ENCODE measurements around the gene MIB2.
A peak's percentile ranks its signal among the peaks of the same experiment; 100 is the strongest.
"Not testable (repeated sequence)": the region's sequence is repeated elsewhere in the genome, so short reads cannot be mapped to it uniquely, and the experiment has no call there.

Gene MIB2

DNA sequence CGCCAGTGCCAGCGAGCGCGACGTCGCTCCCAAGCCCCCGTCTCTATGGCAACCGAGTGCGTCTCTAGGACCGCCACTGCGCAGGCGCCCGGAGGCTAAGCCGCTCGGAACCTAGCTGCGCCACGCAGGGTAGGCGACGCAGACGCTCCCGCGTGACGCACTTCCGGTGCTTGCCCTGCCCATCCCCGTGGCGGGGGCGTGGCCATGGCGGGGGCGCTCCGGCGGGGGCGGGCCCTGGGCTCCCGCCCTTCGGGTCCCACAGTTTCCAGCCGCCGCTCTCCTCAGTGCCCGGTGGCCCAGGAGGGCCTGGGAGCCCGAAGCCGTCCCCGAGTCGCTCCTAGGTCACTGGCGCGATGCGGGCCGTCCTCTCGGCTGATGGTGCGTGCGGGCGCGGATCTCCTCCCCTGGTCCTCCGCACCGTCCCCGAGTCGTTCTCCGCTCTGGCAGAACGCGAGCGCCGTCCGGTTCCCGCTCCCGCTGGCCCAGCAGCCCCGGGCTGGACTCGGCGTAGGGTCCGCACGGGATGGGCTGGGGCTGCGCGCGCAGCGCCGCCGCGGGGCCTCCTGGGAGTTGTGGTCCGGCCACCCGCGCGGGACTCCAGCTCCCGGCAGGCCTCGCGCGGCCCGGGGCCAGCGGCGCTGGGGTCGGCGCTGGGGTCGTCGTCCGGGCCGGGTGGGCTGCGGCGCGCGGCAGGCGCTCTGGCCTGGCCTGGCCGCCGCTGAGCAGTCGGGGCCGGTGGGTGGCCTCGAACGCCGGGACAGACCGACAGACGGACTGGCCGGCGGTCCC lies at the start of gene MIB2:
Gene MIB2 (plus strand): TSS at position 245 of the 789 bp plus-strand sequence. CDS start 7,953 bp downstream, outside the sequence.
- peak; percentile 97 for DNase-seq

DNA sequence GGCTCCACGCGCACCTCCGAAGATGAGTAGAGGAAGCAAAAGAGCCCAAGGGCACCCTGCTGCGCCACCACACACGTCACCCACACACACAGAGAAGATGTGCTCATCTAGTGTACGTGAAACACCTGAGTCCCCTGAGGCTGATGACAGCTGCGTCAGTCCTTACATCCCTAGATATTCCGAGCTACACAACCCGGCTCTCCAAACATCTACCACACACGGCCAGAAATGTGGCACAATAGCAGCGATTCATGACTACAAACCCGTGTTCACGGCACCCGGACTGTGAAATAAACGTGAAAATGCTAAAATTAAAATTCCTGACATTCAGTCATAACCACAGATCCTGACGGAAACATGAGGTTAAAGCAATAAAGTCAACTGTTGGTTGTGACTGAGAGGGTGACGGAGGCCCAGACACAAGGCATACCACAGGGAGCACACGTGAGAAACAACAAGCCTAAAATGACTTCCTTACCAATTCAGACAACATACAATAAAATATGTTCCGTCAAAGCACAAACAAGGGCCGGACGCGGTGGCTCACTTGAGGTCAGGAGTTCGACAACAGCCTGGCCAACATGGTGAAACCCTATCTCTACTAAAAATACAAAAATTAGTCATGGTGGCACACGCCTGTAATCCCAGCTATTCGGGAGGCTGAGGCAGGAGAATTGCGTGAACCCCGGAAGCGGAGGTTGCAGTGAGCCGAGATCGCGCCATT lies 48.0 kb upstream of the MIB2 start:
- DNase-seq, result no peak

DNA sequence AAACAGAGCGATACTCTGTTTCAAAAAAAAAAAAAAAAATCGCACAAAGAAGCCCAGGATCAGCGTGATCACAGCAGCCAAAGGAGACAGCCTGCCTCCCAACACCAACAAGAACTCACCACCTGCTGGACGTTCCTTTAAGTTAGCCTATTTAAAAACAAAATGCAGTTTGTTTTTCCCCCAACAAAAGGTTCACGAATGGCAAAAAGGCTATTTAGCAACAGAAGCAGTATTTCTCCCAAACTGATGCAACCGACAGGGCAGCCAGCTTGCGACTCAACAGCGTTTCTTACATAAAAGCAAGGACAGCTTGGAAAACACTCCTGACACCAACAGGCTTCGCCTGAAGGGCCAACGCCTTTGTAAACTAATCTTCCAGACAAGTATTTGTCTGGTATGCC lies 47.4 kb upstream of the MIB2 start:
- DNase-seq, result no peak

DNA sequence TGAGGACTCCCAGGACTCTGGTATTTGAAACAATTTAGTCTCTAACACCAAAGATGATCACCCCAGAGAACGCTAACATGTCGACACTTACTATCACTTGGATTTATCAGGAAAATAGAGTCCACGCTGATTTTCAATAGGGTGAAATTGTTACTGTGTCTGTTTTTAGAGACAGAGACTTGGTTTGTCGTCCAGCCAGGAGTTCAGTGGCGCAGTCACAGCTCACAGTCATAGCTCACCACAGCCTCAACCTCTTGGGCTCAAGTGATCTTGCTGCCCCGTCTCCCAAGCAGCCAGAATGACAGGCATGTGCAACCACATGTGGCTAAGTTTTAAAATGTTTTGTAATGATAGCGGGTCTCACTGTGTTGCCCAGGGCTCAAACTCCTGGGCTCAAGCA lies 46.0 kb upstream of the MIB2 start:
- no peak for DNase-seq

DNA sequence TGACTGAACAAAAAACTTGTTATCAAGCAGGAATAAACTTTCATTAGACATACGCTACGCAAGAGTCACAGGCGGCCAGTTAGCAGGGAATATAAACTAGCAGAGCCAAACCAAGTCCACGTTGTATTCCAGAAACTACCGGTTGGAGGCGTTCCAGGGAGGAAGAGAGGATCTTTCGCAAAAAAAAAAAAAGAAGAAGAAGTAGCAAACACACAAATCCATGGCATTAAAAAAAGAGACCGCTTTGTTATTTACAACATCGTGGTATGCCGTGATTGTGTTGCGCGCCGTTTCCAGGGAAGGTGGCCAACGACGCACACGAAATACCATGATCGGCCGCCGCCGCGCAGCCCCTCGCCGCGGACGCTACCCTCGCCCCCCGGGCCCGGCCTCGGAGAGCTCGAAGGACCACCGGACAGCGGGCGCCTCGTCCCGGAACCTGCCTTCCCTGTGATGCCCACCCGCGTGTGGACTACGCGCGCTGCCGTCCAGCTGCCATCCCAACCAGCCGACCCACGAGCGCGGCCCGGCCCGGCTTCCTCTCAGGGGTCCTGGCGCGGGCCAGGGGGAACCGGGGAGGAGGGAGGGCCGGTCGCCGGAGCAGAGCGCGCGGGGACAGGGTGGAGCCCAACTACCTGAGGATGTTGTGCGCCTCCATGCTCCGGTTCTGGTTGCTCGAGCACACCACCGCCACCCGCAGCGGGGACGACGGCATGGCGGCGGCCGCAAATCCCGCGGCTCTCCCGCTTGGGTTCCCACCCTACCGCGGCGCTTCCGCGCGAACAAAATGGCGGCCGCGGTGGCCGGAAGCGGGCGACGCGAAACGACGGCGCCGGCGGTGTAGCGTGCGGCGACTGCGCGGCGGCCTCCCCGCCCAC lies 41.2 kb upstream of the MIB2 start:
- peak; percentile 74 for DNase-seq

DNA sequence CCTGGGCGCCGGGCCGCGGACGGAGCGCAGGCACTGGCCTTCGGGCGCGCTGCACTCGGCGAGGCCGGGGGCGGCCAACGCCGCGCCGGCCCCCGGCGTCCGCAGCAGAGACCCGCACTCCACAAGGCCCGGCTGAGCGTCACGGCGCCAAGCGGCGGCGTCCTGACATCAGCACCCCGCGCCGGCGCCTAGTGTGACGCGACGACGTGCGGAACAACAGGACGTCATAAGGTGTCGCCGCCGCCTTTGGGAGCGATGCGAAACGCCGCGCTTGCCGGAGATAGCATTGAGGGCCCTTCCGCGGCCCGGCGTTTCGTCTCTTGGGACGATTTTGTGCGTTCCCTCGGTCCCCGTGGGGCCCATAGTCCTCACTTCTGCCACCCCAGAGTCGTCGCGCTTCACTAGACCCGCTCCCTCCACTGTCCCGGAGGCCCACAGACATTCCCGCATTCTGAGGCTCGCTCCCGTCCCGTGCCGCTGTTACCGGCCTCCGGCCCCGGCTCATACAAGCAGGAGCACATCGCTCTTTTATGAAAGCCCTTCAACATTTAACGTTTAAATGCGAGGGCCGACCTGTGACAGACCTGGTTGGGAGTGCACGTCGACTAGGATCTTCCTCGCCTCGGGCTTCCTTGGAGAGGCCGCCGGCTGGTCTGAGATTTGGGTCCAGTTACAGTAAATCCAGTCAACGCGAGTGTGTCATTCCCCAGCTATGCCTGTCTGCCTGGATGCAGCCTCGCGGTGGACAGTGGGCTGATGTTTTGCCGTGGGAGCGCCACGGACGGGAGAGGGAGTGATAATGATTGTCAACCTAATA lies 40.4 kb upstream of the MIB2 start, which contains the start of gene SSU72:
Gene SSU72 (minus strand): TSS at position 143 of the 817 bp plus-strand sequence. CDS start 306 bp downstream, outside the sequence.
- peak; percentile 94 for DNase-seq

DNA sequence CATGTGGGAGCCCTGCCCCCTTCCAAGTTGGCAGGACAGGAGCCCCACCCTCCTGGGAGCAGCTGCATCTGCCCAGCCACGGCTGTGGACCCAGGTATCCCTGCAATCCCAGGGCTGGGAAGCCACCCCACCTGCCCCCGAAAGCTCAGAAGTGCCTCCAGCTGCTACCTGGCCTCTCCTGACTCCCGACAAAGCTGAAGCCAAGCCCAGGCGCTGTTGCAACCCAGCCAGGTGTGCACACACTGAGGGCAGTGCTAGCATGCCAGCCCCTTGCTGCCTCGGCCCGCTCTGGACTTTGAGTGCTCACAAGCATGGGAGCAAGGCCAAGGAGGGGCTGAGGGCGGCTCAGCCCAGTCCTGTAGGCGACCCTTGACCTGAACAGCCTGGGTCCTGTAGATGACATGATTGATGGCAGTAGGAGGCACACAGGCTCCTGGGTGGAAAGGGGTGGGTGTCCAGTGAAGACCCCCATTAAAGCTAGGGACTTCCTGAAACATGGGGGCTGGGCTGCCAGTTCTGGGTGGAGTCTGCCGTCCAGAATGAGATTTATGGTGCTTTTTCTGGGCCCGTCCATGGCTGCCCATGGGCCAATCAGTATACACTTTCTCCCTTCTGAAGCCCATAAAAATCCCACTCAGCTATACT lies 37.8 kb upstream of the MIB2 start:
- no peak for DNase-seq

DNA sequence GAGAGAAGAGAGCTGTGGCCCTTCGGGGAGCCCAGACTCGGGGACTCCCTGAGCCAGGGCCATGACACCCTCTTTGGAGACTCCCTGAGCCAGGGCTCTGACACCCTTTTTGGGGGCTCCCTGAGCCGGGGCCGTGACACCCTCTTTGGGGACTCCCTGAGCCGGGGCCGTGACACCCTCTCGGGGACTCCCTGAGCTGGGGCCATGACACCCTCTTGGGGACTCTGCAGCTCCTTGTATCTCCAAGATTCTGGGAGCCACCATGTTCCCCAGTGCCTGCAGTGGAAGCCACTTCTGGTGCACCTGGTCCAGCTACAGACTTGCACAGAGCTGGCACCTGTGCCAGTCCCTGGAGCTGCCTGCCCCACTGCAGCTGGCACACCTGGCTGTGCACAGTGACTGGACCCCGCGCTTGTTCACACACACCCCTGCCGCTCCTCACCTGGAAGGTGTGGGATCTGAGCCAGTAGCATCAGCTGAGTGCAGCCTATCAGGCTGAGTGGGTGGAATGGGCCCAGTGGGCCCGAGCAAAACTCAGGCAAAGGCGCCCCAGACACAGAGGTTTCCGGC lies 36.8 kb upstream of the MIB2 start:
- no peak for DNase-seq

DNA sequence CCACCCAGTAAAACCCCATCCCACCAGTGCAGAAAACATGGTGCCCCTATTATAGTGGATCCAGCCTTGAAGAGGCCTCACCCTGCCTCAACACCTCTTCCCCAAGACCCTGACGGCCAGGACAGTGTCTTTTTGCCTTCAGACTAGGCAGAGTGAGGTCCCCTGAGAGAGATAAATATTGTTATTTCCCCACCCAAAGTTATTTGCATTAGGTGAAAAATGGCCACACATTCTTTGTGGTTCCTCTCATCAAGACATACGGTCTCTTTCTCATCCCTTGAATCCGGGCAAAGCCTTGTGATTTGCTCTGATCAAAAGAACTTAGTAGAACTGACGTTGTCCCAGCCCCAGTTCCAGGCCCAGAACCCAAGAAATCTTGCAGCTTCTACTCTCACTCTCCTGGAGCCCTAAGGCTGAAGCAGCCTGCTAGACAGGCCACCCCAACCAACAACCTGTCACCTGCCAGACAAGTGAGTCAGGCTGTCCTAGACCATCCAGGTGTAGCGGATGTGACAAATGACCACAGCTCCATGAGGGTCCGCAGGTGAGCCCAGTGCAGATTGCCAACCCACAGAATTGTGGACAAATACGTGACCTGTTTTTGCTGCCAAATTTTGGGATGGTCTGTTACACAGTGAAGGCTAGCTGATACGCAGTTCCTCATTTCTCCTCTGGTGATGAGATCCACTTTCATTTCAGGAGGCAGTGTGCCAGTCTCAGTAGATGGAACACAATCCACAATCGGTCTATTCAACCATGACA lies 32.5 kb upstream of the MIB2 start:
- no peak for DNase-seq

DNA sequence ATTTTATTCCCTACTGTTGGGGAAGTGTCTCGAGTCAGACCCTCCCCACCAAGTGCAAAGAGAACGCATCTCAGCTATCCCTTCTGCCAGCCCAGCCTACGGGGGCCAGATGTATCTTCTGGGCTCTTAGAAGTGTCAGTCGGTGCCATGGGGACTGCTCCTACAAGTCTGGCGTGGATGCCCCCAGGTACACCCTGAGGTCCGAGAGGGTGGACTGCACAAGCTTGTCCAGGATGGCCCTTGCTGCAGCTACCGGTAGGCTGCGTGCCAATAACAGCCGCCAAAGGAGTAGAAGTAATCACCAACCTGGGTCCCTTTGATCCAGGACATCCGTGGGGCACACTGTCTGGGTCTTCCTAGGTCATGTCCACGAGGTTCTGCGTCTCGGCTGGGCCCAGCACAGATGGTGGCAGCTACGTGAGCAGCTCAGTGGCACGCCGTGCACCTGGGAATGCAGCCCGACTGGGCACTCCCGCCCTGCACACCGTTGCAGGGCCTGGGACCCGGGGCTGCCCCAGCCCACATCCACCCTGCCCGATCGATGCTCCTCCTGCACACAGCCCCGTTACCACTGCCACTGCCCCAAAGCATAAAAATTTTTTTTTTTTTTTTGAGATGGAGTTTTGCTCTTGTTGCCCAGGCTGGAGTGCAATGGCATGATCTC lies 31.8 kb upstream of the MIB2 start:
- no peak for DNase-seq

DNA sequence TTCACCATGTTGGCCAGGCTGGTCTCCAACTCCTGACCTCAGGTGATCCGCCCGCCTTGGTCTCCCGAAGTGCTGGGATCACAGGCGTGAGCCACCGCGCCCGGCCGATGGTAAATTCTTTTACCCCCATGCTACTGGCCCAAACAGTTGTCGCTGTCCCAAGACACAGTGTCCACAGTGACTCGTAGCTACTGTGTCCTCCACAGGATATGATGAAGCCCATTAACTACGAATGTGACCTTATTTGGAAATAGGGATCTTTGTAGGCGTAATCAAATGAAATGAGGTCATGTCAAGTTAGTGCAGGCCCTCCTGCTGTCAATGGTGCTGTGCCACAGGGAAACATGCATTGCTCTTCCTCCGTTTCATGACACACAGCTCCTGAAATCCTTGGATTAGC lies 23.8 kb upstream of the MIB2 start:
- DNase-seq, result no peak

DNA sequence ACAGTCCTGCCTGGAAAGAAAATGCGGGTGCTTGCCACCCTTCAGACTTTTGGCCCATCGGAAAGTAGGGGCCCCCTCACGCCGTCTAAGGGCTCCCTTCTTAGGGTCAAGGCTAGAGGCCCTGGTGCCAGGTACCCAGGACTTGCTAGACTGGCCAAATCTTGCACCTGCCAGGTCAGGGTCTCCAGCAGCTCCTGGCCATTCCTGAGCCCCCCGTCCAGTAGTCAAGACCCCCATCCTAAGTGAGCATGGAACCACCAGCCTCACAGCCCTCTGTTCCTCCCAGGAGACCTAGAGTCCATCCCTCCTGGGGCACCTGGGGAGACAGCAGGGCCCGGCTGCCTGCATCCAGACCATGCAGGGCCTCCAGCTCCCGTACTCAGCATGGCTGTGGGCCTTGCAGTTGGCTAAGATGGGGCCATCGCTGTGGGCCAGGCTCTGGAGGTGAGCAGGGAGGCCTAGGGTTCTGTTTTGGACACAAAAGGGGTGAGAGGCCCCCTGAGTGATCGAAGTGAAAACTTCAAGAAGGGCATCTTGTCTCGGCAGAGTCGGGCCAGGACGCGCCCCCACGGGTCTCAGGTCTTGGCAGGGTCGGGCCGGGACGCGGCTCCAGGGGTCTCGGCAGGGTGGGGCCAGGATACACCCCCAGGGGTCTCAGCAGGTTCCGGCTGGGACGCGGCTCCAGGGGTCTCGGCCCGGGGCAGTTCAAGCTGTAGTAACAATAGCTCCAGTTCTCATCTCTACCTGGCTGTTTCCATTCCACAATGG lies 21.3 kb upstream of the MIB2 start:
- no peak for DNase-seq

DNA sequence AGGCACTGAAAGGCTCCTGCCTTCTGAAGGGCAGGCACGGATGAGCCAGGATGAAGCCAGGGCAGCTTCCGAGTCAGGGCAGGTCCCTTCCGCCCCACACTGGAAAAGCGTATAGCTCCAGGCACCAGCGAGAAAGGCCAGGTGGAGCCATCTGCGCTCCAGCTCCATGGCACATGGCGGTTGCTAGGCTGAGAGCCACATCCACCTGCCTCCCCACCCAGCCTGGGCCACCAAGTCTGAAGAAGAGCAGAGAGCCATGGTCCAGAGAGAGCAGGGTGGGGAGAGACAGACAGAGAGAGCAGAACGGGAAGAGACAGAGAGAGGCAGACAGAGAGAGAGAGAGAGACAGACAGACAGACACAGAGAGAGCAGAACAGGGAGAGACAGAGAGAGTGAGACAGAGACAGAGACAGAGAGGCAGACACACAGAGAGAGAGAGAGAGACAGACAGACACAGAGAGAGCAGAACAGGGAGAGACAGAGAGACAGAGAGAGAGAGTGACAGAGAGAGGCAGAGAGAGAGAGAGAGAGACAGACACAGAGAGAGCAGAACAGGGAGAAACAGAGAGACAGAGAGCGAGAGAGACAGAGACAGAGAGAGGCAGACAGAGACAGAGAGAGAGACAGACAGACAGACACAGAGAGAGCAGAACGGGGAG lies 20.6 kb upstream of the MIB2 start:
- DNase-seq, result no peak

DNA sequence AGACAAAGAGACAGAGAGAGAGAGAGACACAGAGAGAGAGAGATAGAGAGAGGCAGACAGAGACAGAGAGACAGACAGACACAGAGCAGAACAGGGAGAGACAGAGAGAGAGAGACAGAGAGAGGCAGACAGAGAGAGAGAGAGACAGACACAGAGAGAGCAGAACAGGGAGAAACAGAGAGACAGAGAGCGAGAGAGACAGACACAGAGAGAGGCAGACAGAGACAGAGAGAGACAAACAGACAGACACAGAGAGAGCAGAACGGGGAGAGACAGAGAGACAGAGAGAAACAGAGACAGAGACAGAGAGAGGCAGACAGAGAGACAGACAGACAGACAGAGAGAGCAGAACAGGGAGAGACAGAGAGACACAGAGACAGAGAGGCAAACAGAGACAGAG lies 20.0 kb upstream of the MIB2 start:
- not testable (repeated sequence) for DNase-seq

DNA sequence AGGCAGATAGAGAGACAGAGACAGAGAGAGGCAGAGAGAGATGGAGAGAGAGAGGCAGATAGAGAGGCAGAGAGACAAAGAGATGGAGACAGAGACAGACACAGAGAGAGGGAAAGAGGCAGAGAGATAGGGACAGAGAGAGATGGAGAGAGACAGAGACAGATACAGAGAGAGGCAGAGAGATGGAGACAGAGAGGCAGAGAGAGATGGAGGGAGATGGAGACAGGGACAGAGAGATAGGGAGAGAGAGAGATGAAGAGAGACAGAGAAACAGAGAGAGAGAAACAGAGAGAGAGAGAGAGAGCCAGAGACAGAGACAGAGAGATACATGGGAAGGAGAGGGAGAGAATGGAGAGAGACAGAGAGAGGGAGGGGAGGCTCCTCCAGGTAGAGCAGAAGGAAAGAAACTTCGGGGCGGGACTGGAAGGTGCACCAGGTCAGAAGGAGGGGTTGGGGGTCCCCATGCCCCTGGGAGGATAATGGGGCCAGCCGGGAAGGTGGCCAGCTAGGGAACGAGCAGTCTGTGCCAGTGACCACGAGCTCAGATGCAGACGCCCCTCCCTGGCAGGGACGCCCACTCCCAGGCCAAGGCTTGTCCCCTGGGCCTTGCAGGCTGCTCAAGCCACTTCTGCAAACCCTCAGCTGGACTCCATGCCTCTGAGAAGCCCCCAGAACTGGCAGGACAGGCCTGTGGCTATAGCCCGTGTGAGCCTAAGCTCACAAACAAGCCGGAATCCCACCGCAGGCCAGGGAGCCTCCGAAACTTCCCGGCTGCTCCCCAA lies 18.6 kb upstream of the MIB2 start:
- no peak for DNase-seq

DNA sequence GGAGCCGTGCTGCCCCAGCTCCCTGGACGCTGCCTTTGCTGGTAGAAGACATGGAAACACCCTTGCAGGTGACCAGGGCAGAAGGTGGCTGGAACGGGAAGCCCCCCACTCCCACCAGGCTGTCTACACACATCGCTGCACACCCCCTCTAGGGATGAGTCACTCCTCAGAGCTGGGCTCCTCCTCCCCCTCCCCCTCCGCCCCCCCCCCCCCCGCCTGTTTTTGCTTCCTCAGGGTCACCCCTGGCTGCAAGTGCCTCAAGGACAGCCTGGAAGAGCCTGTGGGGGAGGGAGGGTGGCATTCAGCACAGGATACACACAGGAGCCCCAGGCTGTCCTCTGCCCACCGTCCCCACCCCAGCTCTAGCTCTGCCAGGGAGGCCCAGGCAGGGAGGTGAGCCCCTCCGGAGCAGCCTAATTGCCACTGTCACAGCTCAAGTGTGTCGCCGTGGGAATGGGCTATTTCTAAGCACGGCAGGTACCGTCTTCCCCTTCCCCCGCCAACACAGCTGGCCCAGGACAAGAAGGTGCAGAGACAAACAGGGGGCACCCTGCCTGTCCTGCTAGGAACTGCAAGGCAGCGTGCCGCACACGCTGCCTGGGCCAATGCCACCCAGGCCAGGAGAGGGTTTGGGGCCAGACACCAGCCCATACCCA lies 17.9 kb upstream of the MIB2 start:
- no peak for DNase-seq

DNA sequence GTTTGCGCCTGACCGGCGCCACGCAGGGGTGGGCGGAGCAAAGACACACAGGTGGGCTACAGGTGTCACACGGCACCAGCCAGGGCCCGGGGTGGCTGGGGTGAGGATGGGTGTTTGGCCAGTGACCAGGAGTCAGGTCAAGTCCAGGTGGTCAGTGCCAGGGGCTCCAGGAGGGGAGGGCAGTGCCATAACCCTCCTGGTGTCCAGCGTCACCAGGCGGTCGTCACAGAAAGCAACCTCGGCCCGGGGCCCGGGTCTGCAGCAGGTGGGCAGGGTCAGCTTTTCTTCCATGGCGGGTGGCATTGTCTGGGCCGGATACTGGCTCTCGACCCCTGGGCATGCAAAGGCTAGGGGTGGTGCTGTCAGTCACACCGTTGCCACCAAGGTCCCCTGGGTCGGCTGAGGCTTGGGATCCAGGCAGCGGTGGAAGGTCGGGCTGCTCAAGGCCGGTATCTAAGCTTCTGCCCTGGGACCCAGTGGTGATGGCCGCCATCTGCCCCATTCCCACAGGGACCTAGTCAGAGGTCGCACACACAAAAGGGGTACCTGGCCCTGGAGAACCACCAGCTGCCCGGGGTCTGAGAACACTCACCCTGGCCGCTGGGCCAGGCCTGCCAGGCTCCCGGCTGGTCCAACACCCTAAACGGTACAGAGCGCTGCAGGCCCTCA lies 17.1 kb upstream of the MIB2 start:
- no peak for DNase-seq

All from activated naive CD4-positive, alpha-beta T cell treated with anti-CD3 and anti-CD28 coated beads, Interleukin-2, amount 50 U/mL, for 16 hours (primary cell).